ENCODE measurements around the gene ZBTB1.
"Not testable (repeated sequence)": the region's sequence is repeated elsewhere in the genome, so short reads cannot be mapped to it uniquely, and the experiment has no call there.

Gene ZBTB1

GRCh38 chr14:64508215-64508776, 3.7 kb downstream of the ZBTB1 start:
- no peak for DNase-seq (ENCODE audit: extremely low read depth, low read depth)
- TF ChIP-seq CTCF (IDR thresholded peaks at IDR 0.05; ENCODE audit: low read depth, low read length, missing control alignments): no peak
- no peak overlapping the region for H3K4me3 ChIP-seq (replicated peaks; ENCODE audit: low read depth, low read length)

- no peak for DNase-seq (ENCODE audit: extremely low read depth, low read depth)
- no peak overlapping the region for H3K4me3 ChIP-seq (replicated peaks; ENCODE audit: low read depth, low read length)
- TF ChIP-seq CTCF (IDR thresholded peaks at IDR 0.05; ENCODE audit: low read depth, low read length, missing control alignments): no peak
Measured at GRCh38 chr14:64509036-64509435, 4.5 kb downstream of the ZBTB1 start.

GRCh38 chr14:64510825-64511671, 6.5 kb downstream of the ZBTB1 start:
- TF ChIP-seq CTCF (IDR thresholded peaks at IDR 0.05; ENCODE audit: low read depth, low read length, missing control alignments): peak; percentile 90
- DNase-seq (ENCODE audit: extremely low read depth, low read depth): peak; percentile 63
- no peak overlapping the region for H3K4me3 ChIP-seq (replicated peaks; ENCODE audit: low read depth, low read length)

GRCh38 chr14:64513271-64513670, 8.7 kb downstream of the ZBTB1 start:
- H3K4me3 ChIP-seq (replicated peaks; ENCODE audit: low read depth, low read length): no peak overlapping the region
- no peak for TF ChIP-seq CTCF (IDR thresholded peaks at IDR 0.05; ENCODE audit: low read depth, low read length, missing control alignments)
- DNase-seq (ENCODE audit: extremely low read depth, low read depth): no peak

GRCh38 chr14:64515053-64515452, 10.5 kb downstream of the ZBTB1 start:
- H3K4me3 ChIP-seq (replicated peaks; ENCODE audit: low read depth, low read length): no peak overlapping the region
- DNase-seq (ENCODE audit: extremely low read depth, low read depth): no peak
- no peak for TF ChIP-seq CTCF (IDR thresholded peaks at IDR 0.05; ENCODE audit: low read depth, low read length, missing control alignments)

- H3K4me3 ChIP-seq (replicated peaks; ENCODE audit: low read depth, low read length): no peak overlapping the region
- no peak for TF ChIP-seq CTCF (IDR thresholded peaks at IDR 0.05; ENCODE audit: low read depth, low read length, missing control alignments)
- DNase-seq (ENCODE audit: extremely low read depth, low read depth): no peak
Measured at GRCh38 chr14:64516969-64517368, 12.4 kb downstream of the ZBTB1 start.

- not testable (repeated sequence) for DNase-seq (ENCODE audit: extremely low read depth, low read depth); H3K4me3 ChIP-seq (replicated peaks; ENCODE audit: low read depth, low read length)
Measured at GRCh38 chr14:64517667-64518066, 13.1 kb downstream of the ZBTB1 start.

All from HFF-Myc (cell line).